ENCODE measurements around the gene HDGF.

Gene HDGF

GRCh38 chr1:156746728-156747631 lies 4.5 kb downstream of the HDGF start:
- peak in 1 of 2 donors; percentile 50 for DNase-seq (ENCODE audit: low read depth in 2 of 2)

- no peak for DNase-seq (ENCODE audit: low read depth in 2 of 2)
Observed at GRCh38 chr1:156746406-156746727, 5.1 kb downstream of the HDGF start.

- DNase-seq (ENCODE audit: low read depth in 2 of 2): no peak
Observed at GRCh38 chr1:156745881-156746280, 5.6 kb downstream of the HDGF start.

GRCh38 chr1:156744786-156745419 lies 6.6 kb downstream of the HDGF start:
- DNase-seq (ENCODE audit: low read depth in 2 of 2): no peak

- DNase-seq (ENCODE audit: low read depth in 2 of 2): no peak
Observed at GRCh38 chr1:156744344-156744743, 7.1 kb downstream of the HDGF start.

- no peak for DNase-seq (ENCODE audit: low read depth in 2 of 2)
Observed at GRCh38 chr1:156743367-156744302, 7.8 kb downstream of the HDGF start.

- no peak for DNase-seq (ENCODE audit: low read depth in 2 of 2)
Observed at GRCh38 chr1:156742801-156743200, 8.7 kb downstream of the HDGF start.

- no peak for DNase-seq (ENCODE audit: low read depth in 2 of 2)
Observed at GRCh38 chr1:156742017-156742416, 9.5 kb downstream of the HDGF start.

- no peak for DNase-seq (ENCODE audit: low read depth in 2 of 2)
Observed at GRCh38 chr1:156741481-156741983, 9.9 kb downstream of the HDGF start.

- DNase-seq (ENCODE audit: low read depth in 2 of 2): peak; percentile 95 to 96
Observed at GRCh38 chr1:156740741-156741480, 10.6 kb downstream of the HDGF start, which contains the start of gene MRPL24. MRPL24 (minus strand) TSS chr1:156741088; CDS start chr1:156738704, 2,384 bp downstream.

GRCh38 chr1:156740237-156740740 lies 11.2 kb downstream of the HDGF start:
- DNase-seq (ENCODE audit: low read depth in 2 of 2): no peak

GRCh38 chr1:156738916-156739315 lies 12.6 kb downstream of the HDGF start:
- no peak for DNase-seq (ENCODE audit: low read depth in 2 of 2)

GRCh38 chr1:156738407-156738806 lies 13.1 kb downstream of the HDGF start:
- DNase-seq (ENCODE audit: low read depth in 2 of 2): no peak

GRCh38 chr1:156733989-156734584 lies 17.4 kb downstream of the HDGF start:
- no peak for DNase-seq (ENCODE audit: low read depth in 2 of 2)

GRCh38 chr1:156728599-156729462 lies 22.6 kb downstream of the HDGF start, which contains the start of gene ISG20L2:
ISG20L2 (minus strand) TSS chr1:156728766; CDS start chr1:156727652, 1,114 bp downstream.
- DNase-seq (ENCODE audit: low read depth in 2 of 2): peak; percentile 93 to 96

- peak; percentile 76 to 78 for DNase-seq (ENCODE audit: low read depth in 2 of 2)
Observed at GRCh38 chr1:156727926-156728598, 23.4 kb downstream of the HDGF start, which contains the start of gene METTL25B. METTL25B (plus strand) TSS chr1:156728469; CDS start chr1:156729105, 636 bp downstream.

- DNase-seq (ENCODE audit: low read depth in 2 of 2): no peak
Observed at GRCh38 chr1:156727492-156727891, 24.0 kb downstream of the HDGF start.

GRCh38 chr1:156726549-156727226 lies 24.8 kb downstream of the HDGF start:
- DNase-seq (ENCODE audit: low read depth in 2 of 2): peak in 1 of 2 donors; percentile 29
